ENCODE measurements around the gene MAPK1IP1L.
"Not testable (repeated sequence)": the region's sequence is repeated elsewhere in the genome, so short reads cannot be mapped to it uniquely, and the experiment has no call there.

MAPK1IP1L gene

GRCh38 chr14:55026441-55026792 lies 25.0 kb upstream of the MAPK1IP1L start:
- POLR2A ChIA-PET, result interaction anchor here (0.6 to 1.4 kb wide), 4 partner anchors 11 to 124 kb away, joined by 3 to 7 read pairs (median 3); partner anchors contain the start of genes GCH1 and MAPK1IP1L
- CTCF ChIA-PET, result interaction anchor here (0.8 to 3.7 kb wide), 9 partner anchors 11 to 133 kb away, joined by 3 to 26 read pairs (median 4); partner anchors contain the start of gene MAPK1IP1L
- TF ChIP-seq, protein P1, sequence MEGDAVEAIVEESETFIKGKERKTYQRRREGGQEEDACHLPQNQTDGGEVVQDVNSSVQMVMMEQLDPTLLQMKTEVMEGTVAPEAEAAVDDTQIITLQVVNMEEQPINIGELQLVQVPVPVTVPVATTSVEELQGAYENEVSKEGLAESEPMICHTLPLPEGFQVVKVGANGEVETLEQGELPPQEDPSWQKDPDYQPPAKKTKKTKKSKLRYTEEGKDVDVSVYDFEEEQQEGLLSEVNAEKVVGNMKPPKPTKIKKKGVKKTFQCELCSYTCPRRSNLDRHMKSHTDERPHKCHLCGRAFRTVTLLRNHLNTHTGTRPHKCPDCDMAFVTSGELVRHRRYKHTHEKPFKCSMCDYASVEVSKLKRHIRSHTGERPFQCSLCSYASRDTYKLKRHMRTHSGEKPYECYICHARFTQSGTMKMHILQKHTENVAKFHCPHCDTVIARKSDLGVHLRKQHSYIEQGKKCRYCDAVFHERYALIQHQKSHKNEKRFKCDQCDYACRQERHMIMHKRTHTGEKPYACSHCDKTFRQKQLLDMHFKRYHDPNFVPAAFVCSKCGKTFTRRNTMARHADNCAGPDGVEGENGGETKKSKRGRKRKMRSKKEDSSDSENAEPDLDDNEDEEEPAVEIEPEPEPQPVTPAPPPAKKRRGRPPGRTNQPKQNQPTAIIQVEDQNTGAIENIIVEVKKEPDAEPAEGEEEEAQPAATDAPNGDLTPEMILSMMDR (IDR thresholded peaks at IDR 0.05; ENCODE audit: control extremely low read depth, extremely low read depth, low read depth, missing control alignments), result no peak
- DNase-seq (ENCODE audit: extremely low spot score), result no peak

DNA sequence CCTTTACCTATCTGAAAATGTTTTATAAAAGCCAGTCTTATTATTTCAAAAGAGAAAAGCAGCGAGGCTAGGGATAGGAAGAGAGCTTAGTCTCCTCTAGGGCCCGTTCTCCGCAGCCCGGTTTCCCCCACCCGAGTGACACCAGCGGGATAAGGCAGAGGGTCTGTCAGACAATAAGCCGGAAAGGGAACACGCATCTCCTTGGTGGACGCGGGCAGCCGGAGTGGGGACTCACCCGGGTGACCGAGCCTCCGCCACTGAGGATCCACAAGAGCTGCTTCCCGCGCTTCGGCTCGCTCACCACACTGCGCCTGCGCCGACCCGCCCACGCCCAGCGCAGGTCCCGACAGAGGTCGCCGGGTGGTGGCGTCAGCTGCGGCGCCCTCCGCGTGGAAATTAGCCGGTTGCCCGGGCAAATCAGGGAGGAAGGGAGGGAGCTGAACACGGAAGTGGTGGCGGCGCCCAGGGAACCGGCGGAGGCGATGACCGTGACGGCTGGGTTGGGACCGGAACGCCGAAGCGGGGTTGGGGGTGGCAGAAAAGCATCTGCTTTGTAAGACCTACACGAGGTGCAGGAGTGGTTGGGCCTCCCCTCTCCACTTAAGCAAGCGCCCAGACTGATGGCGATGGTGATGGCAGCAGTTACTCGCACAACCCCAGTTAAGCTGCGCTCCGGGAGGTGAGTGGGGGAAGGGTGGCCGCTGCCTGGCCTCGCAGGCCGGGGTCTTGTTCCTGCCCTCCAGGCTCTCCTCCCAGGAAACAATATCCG lies 24.5 kb upstream of the MAPK1IP1L start, which contains the start of the genes SOCS4 and WDHD1:
Gene SOCS4 (plus strand): TSS at position 444 of the 769 bp plus-strand sequence. CDS start 15,806 bp downstream, outside the sequence.
Gene WDHD1 (minus strand): TSS at position 307 of the 769 bp plus-strand sequence. CDS start 312 bp downstream, outside the sequence.
- ChIA-PET POLR2A (interaction anchor here (0.6 to 1.4 kb wide), 4 partner anchors 12 to 125 kb away, joined by 3 to 7 read pairs (median 3); partner anchors contain the start of genes GCH1 and MAPK1IP1L), CTCF (interaction anchor here (0.8 to 3.7 kb wide), 9 partner anchors 11 to 133 kb away, joined by 3 to 26 read pairs (median 4); partner anchors contain the start of gene MAPK1IP1L)
- TF ChIP-seq, protein P1 (IDR thresholded peaks at IDR 0.05; ENCODE audit: control extremely low read depth, extremely low read depth, low read depth, missing control alignments), result peak; percentile 8
- DNase-seq (ENCODE audit: extremely low spot score), result peak; percentile 96

DNA sequence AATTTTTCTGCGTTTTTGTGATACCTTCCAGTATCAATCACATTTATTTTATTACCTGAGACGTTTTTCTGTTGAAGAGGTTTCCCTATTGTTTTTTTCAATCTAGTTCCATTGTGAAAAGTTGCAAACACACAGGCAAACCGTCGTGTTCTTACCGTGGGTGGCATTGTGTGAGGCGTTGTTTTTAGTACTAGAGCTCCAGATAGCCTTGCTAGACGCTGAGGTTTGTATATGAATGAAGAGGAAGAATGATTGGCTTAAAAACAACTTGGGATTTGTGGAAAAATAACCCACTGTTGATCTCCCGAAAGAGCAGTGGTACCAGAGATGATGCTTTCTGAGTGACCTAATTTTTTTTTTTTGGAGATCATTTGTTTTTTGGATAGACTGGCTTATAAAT lies 23.4 kb upstream of the MAPK1IP1L start:
- ChIA-PET POLR2A (no interaction called here), CTCF (interaction anchor here (0.9 to 3.7 kb wide), 4 partner anchors 13 to 54 kb away, joined by 3 to 26 read pairs (median 7); partner anchors contain the start of gene MAPK1IP1L)
- DNase-seq (ENCODE audit: extremely low spot score), result no peak
- TF ChIP-seq, protein P1 (IDR thresholded peaks at IDR 0.05; ENCODE audit: control extremely low read depth, extremely low read depth, low read depth, missing control alignments), result no peak

GRCh38 chr14:55028476-55028875 lies 23.0 kb upstream of the MAPK1IP1L start:
- ChIA-PET CTCF (interaction anchor here (0.9 to 3.7 kb wide), 4 partner anchors 13 to 54 kb away, joined by 3 to 26 read pairs (median 7); partner anchors contain the start of gene MAPK1IP1L), POLR2A (no interaction called here)
- DNase-seq (ENCODE audit: extremely low spot score), result no peak
- TF ChIP-seq, protein P1 (IDR thresholded peaks at IDR 0.05; ENCODE audit: control extremely low read depth, extremely low read depth, low read depth, missing control alignments), result no peak

DNA sequence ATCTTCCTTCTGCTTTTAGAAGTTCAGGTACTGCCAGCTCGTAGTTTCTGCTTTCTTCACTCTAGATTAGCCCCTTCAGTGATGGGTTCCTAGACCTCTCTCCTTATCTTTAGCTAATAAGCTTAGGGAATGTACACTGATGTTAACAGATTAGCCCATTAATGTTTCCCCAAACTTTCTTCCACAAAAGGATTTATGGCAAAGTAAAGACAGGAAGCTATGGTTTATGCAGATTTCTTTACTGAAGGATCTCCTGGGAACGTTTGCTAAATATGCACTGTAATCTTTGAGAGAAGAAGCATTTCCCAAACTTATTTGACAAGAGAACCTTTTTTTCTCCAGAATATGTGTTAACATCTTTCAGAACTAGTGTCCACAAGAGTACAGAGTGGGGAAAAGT lies 20.3 kb upstream of the MAPK1IP1L start:
- CTCF ChIA-PET, result interaction anchor here (1.6 to 4.2 kb wide), 5 partner anchors 11 to 30 kb away, joined by 4 to 40 read pairs (median 6); partner anchors contain the start of gene MAPK1IP1L
- POLR2A ChIA-PET, result interaction anchor here (1.4 kb wide), 1 partner anchor 20 kb away, joined by 4 read pairs; the partner anchor contains the start of gene MAPK1IP1L
- TF ChIP-seq, protein P1 (IDR thresholded peaks at IDR 0.05; ENCODE audit: control extremely low read depth, extremely low read depth, low read depth, missing control alignments), result no peak
- DNase-seq (ENCODE audit: extremely low spot score), result no peak

- not testable (repeated sequence) for DNase-seq (ENCODE audit: extremely low spot score)
- ChIA-PET CTCF (interaction anchor here (0.9 to 6.4 kb wide), 3 partner anchors 11 to 14 kb away, joined by 3 to 40 read pairs (median 4); partner anchors contain the start of genes MAPK1IP1L, SOCS4 and WDHD1), POLR2A (interaction anchor here (1.0 kb wide), 1 partner anchor 13 kb away, joined by 4 read pairs; the partner anchor contains the start of gene MAPK1IP1L)
Observed at GRCh38 chr14:55037995-55038394, 13.5 kb upstream of the MAPK1IP1L start.
